ENCODE results near the gene SLC27A3.

Gene SLC27A3

DNA sequence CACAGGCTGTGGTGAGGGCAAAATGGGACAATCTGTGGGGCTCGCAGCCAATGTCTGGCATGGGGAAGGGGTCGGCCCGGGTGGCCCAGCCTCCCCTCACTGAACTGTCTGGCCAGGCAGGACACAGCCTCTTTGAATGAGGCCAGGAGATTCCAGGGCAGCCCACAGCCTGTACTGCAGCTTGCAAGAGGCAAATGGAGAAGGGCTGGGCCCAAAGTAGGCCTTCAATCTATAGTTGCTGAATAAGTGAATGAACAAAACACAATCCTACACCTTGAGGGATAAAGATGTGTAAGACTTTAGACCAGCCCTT lies 23.2 kb downstream of the SLC27A3 start:
- Histone ChIP-seq H2AFZ (ENCODE audit: low read depth, low read length, severe bottlenecking) (no peak overlapping the region), H3K27me3 (ENCODE audit: low read length) (no peaks in the 10 kb centered on the region), H3K4me2 (ENCODE audit: low read depth, low read length, poor library complexity, severe bottlenecking) (no peak overlapping the region), H3K36me3 (ENCODE audit: low read length) (no peaks in the 10 kb centered on the region), H3K27ac (ENCODE audit: low read depth, low read length) (no peak overlapping the region), H3F3A (ENCODE audit: insufficient read depth) (peaks cover 8% of the 10 kb centered on the region), H3K9me2 (replicated peaks; ENCODE audit: insufficient read depth, low read length) (no peaks in the 10 kb centered on the region), H3K9ac (ENCODE audit: low read length) (no peak overlapping the region), H3K79me2 (ENCODE audit: insufficient read depth, low read length) (no peaks in the 10 kb centered on the region), H3K9me3 (ENCODE audit: insufficient read depth, low read length) (no peaks in the 10 kb centered on the region), H4K20me1 (ENCODE audit: low read depth, low read length) (no peaks in the 10 kb centered on the region), H3K4me3 (ENCODE audit: insufficient read depth, low read length, poor library complexity, severe bottlenecking) (no peak overlapping the region)
- no peak for TF ChIP-seq EZH2phosphoT487 (conservative IDR thresholded peaks at IDR 0.05; ENCODE audit: low read length)
- TF ChIP-seq, protein P1, sequence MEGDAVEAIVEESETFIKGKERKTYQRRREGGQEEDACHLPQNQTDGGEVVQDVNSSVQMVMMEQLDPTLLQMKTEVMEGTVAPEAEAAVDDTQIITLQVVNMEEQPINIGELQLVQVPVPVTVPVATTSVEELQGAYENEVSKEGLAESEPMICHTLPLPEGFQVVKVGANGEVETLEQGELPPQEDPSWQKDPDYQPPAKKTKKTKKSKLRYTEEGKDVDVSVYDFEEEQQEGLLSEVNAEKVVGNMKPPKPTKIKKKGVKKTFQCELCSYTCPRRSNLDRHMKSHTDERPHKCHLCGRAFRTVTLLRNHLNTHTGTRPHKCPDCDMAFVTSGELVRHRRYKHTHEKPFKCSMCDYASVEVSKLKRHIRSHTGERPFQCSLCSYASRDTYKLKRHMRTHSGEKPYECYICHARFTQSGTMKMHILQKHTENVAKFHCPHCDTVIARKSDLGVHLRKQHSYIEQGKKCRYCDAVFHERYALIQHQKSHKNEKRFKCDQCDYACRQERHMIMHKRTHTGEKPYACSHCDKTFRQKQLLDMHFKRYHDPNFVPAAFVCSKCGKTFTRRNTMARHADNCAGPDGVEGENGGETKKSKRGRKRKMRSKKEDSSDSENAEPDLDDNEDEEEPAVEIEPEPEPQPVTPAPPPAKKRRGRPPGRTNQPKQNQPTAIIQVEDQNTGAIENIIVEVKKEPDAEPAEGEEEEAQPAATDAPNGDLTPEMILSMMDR (IDR thresholded peaks at IDR 0.05; ENCODE audit: insufficient read depth, low read length, poor library complexity, severe bottlenecking) = no peak

DNA sequence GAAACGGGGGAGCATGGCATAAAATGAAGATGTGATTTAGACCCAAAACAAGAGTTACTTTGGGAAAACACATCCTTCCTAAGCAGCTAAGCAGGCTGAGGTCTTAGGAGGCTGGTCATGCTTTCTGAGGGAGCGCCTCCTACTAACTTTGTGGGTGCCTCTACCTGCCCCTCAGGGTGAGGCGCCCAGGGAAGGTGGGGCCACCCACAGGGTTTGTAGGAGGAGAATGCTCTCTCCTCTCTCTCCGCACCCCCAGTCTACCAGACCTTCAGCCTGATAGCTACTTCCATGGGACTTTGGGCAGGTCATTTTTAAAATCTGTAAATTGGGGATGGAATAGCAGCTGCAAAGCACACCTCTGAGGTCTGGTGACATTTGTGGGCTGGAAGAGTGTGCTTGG lies 23.8 kb downstream of the SLC27A3 start:
- no peaks in the 10 kb centered on the region for H3K27me3 ChIP-seq (ENCODE audit: low read length)

DNA sequence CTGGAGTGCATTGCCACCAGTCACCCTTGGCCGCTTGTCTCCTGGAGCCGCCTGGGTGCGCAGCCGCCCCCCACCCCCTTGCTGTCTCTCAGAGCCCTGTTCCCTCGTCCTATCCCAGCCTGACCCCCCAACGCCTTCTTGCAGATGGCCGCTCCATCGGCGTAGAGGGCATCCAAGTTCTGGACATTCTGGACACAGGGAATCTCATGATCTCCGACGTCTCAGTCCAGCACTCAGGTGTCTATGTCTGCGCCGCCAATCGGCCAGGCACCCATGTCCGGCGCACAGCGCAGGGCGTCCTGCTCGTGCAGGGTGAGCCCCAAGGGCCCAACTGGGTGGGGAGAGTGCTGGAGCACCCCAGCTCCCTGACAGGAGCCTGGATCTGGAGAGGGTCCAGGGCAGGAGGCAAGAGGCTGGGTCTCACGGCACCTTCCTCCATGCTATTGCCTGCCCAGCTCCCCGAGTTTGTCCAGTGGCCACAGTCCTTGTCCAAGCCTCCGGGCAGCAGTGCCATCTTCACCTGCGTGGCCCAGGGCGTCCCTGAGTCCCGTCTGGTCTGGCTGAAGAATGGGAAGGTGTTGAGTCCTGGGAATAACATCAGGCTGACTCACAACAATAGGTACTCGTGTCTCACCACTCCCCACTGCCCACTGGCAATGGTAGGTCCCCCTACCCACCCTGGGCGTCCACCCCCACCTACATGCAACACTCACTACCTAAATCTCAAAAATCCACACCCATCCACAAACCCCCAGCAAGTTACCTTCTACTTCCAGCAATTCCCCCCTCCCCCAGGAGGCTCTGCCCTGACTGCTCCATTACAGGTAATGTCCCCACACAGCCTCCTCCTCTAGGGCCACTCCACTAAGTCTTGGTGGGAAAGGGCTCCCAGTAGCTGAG lies 24.6 kb downstream of the SLC27A3 start:
- Histone ChIP-seq H3K36me3 (ENCODE audit: low read length) (no peaks in the 10 kb centered on the region), H2AFZ (ENCODE audit: low read depth, low read length, severe bottlenecking) (no peak overlapping the region), H3F3A (ENCODE audit: insufficient read depth) (peaks cover 8% of the 10 kb centered on the region), H3K4me2 (ENCODE audit: low read depth, low read length, poor library complexity, severe bottlenecking) (no peak overlapping the region), H3K9ac (ENCODE audit: low read length) (no peak overlapping the region), H4K20me1 (ENCODE audit: low read depth, low read length) (no peaks in the 10 kb centered on the region), H3K4me3 (ENCODE audit: insufficient read depth, low read length, poor library complexity, severe bottlenecking) (no peak overlapping the region), H3K27me3 (ENCODE audit: low read length) (no peaks in the 10 kb centered on the region), H3K9me2 (replicated peaks; ENCODE audit: insufficient read depth, low read length) (no peaks in the 10 kb centered on the region), H3K27ac (ENCODE audit: low read depth, low read length) (no peak overlapping the region), H3K79me2 (ENCODE audit: insufficient read depth, low read length) (no peaks in the 10 kb centered on the region), H3K9me3 (ENCODE audit: insufficient read depth, low read length) (no peaks in the 10 kb centered on the region)
- TF ChIP-seq EZH2phosphoT487 (conservative IDR thresholded peaks at IDR 0.05; ENCODE audit: low read length) = no peak
- TF ChIP-seq, protein P1 (IDR thresholded peaks at IDR 0.05; ENCODE audit: insufficient read depth, low read length, poor library complexity, severe bottlenecking) = no peak

More for the DNA sequence above, 23.8 kb downstream of the SLC27A3 start:
- H3K4me2 ChIP-seq (ENCODE audit: low read depth, low read length, poor library complexity, severe bottlenecking) = no peak overlapping the region
- no peak for TF ChIP-seq EZH2phosphoT487 (conservative IDR thresholded peaks at IDR 0.05; ENCODE audit: low read length)
- TF ChIP-seq, protein P1 (IDR thresholded peaks at IDR 0.05; ENCODE audit: insufficient read depth, low read length, poor library complexity, severe bottlenecking) = no peak
- no peak overlapping the region for H3K9ac ChIP-seq (ENCODE audit: low read length)
- H4K20me1 ChIP-seq (ENCODE audit: low read depth, low read length) = no peaks in the 10 kb centered on the region
- no peak overlapping the region for H3K4me3 ChIP-seq (ENCODE audit: insufficient read depth, low read length, poor library complexity, severe bottlenecking)
- H3K9me3 ChIP-seq (ENCODE audit: insufficient read depth, low read length) = no peaks in the 10 kb centered on the region
- no peak overlapping the region for H2AFZ ChIP-seq (ENCODE audit: low read depth, low read length, severe bottlenecking)
- H3K79me2 ChIP-seq (ENCODE audit: insufficient read depth, low read length) = no peaks in the 10 kb centered on the region
- peaks cover 8% of the 10 kb centered on the region for H3F3A ChIP-seq (ENCODE audit: insufficient read depth)
- no peak overlapping the region for H3K27ac ChIP-seq (ENCODE audit: low read depth, low read length)
- no peaks in the 10 kb centered on the region for H3K9me2 ChIP-seq (replicated peaks; ENCODE audit: insufficient read depth, low read length)
- no peaks in the 10 kb centered on the region for H3K36me3 ChIP-seq (ENCODE audit: low read length)

Measured in SU-DHL-6 (cell line).